ENCODE measurements around the gene CCDC88B.

CCDC88B gene

DNA sequence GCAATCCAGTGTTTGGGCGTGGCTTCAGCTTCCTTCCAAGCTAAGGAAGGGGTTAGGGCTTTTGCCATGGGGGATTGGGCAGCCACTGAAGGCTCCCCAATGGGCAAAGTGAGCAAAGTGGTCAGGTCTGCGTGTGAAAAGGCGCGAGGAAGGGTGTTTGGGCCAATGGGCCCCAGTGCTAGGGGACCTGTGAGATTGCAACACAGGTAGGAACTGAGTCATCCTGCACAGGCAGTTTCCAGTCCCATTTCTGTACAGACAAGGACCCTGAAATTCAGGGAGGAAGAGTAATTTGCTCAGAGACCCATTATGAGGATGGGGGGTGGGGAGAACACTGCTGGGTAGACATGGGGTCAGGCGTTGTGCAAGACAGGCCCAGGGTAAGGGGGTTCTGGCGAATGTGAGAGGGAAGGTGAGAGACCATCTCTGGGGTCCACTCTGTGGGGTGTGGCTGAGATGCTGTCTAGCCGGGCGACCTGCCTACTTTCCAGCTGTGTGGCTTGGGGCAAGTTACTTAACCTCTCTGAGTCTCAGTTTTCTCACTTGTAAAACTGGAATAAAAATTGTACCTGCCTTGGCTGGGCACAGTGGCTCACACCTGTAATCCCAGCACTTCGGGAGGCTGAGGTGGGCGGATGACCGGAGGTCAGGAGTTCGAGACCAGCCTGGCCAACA lies 7.3 kb downstream of the CCDC88B start:
- DNase-seq (ENCODE audit: low read depth, low spot score) = no peak

DNA sequence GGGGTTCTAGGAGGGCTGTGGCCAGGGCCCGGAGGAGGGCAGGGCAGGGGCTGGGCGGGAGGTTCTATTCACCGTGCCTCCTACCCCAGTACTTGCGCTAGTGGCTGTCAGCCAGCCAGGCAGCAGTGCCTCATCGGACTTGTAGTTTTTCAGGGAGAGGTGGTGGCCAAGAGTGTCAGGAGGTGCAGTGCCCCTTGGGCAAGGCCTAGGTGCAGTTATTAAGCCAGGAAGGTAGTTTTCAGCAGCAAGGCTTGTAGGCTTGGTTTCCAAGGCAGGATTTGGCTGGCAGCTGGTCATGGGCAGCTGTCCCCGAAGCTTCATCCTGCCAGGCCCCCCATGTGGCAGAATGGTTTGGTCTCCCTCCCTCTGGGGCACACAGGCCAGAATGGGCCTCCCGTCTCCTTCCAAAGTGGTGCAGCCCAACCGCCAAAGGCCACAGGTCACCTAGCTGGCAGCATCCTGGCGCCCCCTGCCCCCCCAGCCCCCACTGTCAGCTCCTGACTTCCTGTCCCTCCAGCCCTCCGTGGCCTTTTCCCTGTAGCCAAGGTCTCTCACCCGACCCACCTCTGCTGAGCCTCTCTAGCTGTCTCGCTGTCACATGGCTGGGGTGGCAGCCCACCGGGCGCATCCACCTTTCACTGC lies 8.5 kb downstream of the CCDC88B start:
- no peak for DNase-seq (ENCODE audit: low read depth, low spot score)

DNA sequence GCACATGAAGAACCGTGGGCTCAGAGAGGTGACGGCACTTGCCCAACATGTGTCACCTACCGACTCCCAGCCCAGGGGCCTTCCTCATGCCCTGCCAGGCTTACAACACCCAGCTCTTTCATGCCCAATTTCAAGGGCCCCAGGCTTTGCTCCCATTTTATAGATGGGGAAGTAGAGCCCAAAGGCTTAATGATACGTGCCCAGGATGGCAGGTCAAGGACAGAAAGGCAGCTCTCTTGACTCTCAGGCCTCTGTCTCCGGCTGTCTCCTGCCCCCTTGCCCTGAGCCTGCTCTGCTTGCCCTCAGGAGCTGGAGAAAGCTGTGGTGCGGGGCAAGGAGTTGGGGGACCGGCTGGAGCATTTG lies 9.0 kb downstream of the CCDC88B start:
- DNase-seq (ENCODE audit: low read depth, low spot score) = no peak

DNA sequence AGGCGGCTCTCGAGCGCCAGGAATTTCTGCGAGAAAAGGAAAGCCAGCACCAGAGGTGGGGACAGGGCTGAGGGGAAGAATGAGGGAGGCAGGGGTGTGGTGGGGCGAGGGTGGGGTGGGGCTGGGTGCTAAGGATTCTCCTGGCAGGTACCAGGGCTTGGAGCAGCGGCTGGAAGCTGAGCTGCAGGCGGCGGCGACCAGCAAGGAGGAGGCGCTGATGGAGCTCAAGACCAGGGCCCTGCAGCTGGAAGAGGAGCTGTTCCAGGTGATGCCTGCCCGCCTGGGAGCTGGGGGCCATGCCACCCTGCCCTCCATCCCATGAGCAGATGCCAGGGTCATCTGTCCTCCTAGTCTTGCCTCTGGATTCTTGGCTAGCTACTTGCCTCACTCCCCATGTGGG lies 9.4 kb downstream of the CCDC88B start:
- no peak for DNase-seq (ENCODE audit: low read depth, low spot score)

DNA sequence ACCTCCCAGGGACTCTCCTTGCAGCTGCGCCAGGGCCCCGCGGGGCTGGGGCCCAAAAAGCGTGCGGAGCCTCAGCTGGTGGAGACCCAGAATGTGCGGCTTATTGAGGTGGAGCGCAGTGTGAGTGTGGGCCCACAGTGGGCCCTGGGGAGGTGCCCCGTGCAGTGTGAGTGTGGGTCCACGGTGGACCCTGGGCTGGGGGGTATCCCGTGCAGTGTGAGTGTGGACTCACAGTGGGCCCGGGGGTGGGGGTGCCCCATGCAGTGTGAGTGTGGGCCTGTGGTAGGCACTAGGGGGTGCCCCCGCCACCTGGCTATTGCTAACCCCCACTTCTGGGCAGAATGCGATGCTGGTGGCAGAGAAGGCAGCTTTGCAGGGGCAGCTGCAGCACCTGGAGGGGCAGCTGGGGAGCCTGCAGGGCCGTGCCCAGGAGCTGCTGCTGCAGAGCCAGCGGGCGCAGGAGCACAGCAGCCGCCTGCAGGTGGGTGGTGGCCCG lies 11.2 kb downstream of the CCDC88B start:
- no peak for DNase-seq (ENCODE audit: low read depth, low spot score)

DNA sequence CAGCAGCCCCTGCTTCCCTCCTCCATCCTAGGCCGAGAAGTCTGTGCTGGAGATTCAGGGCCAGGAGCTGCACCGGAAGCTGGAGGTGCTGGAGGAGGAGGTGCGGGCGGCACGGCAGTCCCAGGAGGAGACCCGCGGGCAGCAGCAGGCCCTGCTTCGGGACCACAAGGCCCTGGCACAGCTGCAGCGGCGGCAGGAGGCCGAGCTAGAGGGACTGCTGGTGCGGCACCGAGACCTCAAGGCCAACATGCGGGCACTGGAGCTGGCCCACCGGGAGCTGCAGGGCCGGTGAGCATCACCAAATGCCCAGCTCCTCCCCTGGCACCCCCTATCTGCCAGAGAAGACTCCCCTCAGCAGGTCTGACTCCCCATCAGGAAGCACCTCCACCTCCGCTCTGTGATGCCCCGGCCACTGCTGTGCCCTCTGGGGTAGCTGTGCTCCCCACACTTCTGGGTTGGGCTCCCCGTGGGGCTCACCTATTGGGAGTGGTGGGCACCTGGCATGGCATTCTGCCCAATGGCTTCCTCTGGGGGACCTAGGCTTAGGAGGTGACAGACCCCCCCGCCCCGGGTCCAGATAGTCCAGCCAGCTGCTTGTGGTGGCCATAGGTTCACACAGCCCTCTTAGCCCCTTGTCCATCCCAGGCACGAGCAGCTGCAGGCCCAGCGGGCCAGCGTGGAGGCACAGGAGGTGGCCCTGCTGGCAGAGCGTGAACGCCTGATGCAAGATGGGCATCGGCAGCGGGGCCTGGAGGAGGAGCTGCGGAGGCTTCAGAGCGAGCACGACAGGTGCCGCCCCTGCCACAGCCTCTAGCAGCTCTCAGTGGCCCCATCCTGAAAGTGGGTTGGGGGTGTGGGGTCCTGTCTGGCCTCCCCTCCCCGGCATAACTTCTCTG lies 12.3 kb downstream of the CCDC88B start:
- DNase-seq (ENCODE audit: low read depth, low spot score) = no peak

DNA sequence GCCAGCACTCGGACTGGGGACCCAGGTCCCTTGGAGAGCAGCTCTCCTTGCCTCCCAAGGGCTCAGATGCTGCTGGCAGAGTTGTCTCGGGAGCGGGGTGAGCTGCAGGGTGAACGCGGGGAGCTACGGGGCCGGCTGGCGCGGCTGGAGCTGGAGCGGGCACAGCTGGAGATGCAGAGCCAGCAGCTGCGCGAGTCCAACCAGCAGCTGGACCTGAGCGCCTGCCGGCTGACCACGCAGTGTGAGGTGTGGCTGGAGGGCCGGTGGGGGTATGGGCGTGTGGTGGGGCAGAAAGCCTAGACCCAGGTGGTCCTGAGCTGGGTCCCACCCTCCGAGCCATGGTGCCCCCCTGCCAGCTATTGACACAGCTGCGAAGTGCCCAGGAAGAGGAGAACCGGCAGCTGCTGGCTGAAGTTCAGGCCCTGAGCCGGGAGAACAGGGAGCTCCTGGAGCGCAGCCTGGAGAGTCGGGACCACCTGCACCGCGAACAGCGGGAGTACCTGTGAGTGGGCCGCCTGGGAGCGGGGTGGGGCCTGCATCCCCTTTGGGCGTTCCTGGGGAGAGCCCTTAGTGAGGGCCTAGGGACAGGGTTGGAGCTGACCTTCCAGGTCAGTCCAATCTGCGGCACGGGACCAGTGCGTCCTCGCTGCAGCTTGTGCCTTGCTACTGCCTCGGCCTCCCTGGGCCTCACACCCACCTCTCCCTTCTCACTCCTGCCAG lies 13.2 kb downstream of the CCDC88B start:
- DNase-seq (ENCODE audit: low read depth, low spot score) = no peak

DNA sequence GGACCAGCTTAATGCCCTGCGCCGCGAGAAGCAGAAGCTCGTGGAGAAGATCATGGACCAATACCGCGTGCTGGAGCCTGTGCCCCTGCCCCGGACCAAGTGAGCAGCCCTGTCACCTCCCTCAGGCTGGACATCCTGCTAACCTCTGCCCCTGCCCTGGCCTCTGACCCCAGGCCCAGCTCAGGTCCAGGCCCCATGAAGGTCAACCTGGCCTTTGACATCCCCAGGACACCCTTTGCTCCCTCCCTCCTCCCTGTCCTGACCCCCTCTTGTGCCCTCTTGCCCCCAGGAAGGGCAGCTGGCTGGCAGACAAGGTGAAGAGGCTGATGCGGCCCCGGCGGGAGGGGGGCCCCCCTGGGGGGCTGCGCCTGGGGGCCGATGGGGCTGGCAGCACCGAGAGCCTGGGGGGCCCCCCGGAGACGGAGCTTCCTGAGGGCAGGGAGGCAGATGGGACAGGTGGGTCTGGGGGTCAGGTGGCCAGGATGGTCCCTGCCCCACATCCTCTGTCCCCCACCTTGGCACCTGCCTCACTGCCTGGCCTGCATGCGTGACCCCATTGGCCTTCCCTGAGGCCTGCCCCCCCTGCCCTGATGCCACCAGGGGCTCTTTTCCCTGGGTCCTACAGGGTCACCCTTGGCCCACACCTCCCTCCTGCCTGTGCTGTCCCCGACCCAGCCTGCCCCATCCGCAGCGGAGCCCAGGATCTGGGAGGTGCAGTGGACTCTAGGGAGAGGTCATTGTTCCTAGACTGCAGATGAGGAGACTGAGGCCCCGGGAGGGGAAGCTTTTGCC lies 13.9 kb downstream of the CCDC88B start:
- DNase-seq (ENCODE audit: low read depth, low spot score) = no peak

DNA sequence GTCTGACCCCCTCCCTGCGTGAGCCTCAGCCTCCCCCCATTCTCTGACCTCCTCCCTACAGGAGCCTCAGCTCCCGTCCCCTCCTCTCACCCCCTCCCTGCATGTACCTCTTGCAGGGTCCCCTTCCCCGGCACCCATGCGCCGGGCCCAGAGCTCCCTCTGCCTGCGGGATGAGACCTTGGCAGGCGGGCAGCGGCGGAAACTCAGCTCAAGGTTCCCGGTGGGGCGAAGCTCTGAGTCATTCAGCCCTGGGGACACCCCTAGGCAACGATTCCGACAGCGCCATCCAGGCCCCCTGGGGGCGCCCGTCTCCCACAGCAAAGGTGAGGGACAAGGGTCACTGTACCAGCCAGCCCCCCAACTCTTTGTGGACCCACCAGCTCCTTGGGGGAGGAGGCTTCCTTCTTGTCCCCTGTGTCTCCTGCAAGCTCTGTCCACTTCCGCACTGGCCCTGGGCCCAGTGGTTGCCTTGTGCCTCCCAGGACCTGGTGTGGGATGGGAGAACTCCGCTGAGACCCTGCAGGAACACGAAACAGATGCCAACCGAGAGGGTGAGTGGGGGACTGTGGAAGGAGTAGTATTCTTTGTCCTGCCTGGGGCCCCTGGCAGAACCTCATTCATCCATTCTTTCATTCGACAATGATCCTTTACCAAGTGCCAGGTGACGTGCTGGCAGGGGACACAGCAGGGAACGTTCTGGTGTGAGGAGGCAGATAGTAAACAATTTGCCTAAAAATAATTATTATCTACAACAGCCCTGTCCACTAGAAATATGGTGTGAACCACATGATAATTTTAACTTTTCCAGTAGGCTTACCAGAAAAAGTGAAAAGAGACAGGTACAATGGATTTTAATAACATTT lies 15.3 kb downstream of the CCDC88B start:
- no peak for DNase-seq (ENCODE audit: low read depth, low spot score)

DNA sequence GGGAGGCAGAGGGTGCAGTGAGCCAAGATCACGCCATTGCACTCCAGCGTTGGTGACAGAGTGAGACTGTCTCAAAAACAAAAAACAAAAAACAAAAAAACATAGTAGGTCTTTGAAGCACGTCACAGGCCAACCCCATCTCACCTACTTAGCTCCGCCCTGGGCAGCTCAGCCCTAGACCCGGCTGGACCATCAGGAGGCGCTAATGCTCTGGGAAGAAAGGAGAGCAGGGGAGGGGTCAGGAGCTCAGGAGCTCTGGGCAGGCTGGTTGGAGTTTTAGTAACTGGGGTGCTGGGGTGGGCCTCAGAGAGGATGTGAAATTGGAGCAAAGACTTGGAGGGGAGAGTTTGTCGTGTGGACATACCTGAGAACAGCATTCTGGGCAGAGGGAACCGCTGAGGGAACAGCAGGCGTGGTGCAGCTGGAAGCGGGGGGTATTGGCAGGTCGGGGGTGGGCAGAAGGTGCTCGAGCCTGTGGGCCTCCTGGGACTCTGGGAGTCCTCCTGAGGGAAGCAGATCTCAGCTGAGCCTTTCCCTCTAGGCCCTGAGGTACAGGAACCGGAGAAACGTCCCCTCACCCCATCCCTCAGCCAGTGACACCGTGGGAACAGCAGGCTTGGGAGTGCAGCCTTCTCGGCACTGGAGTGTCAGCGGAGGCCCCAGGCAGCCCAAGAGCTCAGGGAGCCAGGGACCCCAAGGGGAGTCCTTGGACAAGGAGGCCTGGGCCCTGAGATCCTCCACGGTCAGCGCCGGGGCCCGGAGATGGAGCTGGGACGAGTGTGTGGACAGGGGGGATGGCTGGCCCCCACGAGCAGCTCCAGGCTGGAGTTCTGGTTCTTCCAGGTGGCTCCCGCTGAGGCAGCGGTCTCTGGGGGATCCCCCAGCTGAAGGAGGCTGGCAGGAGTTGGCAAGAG lies 16.8 kb downstream of the CCDC88B start:
- no peak for DNase-seq (ENCODE audit: low read depth, low spot score)

DNA sequence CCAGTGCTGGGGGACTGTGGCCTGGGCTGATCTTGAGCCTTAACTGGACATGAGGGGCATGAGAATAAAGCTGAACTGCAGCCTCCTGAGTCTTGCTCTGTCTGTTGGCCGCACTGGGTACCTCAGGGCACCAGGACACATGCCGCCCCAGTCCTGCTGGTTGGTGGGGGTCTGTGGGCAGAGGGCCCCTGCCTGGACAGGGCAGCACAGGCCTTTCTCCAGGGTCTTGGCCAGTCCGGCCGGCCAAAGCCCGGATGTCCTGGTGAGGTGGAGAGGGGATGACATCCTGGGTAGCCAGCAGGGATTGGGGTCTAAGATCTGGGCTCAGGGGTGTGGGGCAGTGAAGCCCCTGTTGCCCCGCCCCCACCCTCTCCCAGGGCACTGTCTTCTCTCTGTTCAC lies 17.4 kb downstream of the CCDC88B start:
- DNase-seq (ENCODE audit: low read depth, low spot score) = no peak

DNA sequence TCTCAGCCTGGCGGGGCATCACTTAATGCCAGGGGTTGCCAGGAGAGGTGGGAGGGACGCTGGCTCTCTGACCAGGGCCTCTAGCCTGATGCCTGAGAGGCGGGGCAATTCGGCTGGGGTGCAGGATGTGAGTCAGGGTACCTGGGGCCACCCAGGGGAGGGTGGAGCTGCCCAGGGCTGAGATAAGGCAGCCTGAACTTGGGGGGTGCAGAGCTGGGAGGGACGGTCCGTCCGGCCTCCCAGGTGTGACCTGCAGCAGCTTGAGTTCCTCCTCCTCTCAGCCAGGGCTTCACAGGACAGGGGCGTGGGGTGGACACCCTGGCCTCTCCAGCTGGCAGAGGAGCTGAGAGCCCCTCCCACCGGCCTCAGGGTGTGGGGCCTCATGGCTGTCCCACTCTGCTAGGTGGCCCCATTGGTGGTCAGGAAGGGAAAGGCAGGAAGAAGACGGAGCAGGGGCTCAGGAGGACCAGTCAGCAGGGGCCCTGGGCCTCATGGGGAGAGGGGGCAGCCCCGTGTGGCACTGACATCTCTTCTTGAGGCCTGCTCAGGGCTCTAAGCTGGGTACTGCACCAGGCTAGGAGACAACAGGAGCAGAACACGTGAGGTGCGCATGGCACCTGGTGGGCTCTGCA lies 18.0 kb downstream of the CCDC88B start:
- DNase-seq (ENCODE audit: low read depth, low spot score) = no peak

DNA sequence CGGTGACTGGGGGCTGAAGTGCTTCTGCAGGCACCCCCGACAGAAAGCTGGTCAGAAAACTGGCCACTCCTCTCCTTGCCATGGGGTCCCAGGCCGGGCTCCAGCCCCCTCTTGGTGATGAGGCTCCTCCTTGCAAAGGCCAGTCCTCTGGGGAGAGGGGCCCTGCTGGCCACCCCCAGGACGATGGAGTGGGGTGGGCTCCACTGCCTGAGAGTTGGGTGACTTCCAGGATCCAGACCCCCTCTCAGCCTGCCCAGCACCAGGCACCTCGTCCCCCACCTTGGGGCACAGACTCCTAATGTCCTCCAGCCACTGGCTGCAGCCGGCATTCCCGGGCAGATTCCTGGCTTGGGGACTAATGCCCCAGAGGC lies 18.5 kb downstream of the CCDC88B start:
- no peak for DNase-seq (ENCODE audit: low read depth, low spot score)

DNA sequence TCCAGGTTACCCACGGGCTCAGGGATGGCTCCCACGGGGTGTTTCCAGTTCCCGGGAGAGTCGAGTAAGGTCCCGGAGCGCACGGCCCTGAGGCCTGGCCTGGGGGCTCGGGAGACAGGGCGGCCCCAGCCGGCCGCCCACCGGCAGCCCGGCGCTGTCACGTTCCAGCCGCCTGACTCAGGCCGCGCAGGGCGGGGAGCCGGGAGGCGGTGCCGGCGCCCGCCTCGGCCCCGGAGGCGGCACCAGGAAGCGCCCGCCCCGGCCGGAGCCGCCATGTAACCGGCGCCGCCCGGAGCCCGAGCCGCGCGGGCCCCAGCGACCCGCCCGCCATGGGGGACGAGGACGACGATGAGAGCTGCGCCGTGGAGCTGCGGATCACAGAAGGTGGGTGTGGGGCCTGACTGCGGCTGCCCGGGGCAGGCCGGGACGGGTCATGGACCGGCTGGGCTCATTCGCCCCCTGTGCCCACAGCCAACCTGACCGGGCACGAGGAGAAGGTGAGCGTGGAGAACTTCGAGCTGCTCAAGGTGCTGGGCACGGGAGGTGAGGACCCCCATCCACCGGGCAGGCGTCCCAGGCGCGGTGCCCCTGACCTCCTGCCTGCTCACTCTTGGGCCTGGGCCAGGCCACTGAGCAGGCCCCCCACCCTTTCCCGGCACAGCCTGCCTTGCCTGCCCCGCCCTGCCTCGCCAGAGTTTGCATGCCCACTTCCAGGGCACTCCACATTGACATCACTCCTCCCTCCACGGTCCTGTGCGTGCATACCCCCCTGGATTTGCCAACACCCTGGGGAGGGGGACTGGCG lies 19.1 kb downstream of the CCDC88B start, which contains the start of gene RPS6KA4:
TSS of gene RPS6KA4 (plus strand) at position 256 of the 805 bp plus-strand sequence. CDS start at position 330, 74 bp downstream.
- no peak for DNase-seq (ENCODE audit: low read depth, low spot score)

DNA sequence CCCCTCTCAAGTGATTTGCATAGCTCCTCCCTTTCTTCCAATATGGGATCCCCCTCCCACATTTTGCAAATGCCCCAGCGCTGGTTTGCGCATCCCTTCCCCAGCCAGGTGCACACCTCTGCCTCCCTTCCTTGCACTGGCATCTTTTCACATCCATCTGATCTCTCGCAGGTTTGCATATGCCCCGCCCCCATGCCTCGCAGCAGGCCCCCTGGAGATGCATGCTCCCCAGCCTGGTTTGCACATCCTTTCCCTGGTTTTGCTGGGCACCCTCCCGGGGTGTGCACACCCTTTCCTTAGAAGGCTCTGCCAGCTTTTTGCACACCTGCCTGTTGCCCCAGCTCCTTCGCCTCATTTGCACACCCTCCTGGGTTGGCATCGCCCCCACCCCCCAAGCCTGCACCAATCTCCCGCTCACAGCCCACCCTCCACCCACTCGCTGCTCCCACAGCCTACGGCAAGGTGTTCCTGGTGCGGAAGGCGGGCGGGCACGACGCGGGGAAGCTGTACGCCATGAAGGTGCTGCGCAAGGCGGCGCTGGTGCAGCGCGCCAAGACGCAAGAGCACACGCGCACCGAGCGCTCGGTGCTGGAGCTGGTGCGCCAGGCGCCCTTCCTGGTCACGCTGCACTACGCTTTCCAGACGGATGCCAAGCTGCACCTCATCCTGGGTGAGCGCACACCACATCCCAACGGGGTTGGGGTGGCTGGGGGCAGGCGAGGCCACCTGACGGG lies 19.9 kb downstream of the CCDC88B start:
- DNase-seq (ENCODE audit: low read depth, low spot score) = no peak

DNA sequence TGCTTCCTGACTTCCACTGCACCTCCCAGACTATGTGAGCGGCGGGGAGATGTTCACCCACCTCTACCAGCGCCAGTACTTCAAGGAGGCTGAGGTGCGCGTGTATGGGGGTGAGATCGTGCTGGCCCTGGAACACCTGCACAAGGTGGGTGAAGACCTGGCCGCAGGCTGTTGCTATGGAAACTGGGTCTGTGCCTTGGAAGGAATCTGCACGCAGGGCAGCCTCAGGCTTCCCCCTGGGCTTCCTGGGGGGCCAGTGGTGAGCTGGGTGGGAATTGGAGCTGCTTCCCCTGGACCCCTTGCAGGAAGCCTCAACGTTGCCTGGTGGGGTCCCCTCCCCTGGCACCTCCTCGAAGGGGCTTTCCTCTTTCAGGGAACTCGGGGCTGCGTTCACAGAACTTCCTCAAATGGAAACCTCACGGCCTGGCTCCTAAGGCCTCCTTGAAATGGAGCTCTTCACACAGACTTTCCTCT lies 20.5 kb downstream of the CCDC88B start:
- no peak for DNase-seq (ENCODE audit: low read depth, low spot score)

DNA sequence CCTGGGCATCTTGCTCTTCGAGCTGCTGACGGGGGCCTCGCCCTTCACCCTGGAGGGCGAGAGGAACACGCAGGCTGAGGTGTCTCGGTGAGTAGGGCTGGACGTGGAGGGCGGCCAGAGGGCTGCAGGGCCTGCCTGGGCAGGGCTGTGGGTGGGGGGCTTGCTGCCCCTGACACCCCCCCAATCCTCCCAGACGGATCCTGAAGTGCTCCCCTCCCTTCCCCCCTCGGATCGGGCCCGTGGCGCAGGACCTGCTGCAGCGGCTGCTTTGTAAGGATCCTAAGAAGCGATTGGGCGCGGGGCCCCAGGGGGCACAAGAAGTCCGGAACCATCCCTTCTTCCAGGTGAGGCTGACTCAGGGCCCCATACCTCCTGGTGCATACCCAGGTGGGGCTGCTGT lies 21.7 kb downstream of the CCDC88B start:
- no peak for DNase-seq (ENCODE audit: low read depth, low spot score)
